Stimulated activated CD4-positive, alpha-beta T cell treated with anti-CD3 and anti-CD28 coated beads, Interleukin-1b, Interleukin-23, amount 100 ng/mL, for 48 hours (primary cell): Measurements from ENCODE around the gene INAFM1.
A peak's percentile ranks its signal among the peaks of the same experiment; 100 is the strongest.

Source experiments
- DNase-seq: peaks from one replicate; pipeline ENCODE4 v3.0.0-alpha.2; 2020

INAFM1 gene

DNA sequence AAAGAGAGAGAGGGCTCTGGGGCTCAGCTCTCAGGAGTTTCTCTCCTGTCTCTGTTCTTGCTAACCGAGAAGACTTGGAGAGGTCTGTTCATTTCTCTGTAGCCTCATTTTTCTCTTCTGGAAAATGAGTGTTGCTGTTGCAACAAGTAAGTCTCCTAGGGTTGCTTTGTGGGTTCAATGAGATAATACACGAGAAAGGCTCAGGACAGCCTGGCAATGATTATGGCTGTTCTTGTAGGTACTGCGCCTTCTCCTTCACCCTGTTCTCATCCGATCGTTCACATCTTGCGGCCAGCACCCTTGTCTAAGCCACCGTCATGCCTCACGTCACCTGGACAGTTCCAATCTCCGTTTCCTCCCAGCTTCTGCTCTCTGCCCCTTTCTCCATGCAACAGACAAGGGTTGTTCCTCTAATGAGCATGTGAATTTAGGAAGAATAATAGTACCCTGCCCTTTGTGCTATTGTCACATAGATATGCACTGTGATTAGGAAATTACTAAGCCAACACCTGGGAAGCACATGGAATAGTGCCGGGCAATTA lies 39.1 kb downstream of the INAFM1 start:
- DNase-seq: no peak

- peak; percentile 61 for DNase-seq
Measured at GRCh38 chr19:47315125-47315821, 40.6 kb downstream of the INAFM1 start.

DNA sequence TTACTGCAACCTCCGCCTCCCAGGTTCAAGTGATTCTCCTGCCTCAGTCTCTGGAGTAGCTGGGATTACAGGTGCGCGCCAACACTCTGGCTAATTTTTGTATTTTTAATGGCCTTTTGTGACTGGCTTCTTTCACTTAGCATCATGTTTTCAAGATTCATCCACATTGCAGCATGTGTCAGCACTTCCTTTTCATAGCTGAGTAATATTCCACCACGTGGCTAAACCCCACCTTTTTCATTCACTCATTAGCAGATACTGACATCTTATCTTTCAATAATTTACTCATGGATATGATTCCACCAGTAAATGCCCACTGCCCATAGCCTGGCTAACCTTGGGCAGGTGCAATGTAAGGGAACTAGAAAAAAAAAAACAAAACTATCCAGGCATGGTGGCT lies 41.8 kb downstream of the INAFM1 start:
- no peak for DNase-seq

DNA sequence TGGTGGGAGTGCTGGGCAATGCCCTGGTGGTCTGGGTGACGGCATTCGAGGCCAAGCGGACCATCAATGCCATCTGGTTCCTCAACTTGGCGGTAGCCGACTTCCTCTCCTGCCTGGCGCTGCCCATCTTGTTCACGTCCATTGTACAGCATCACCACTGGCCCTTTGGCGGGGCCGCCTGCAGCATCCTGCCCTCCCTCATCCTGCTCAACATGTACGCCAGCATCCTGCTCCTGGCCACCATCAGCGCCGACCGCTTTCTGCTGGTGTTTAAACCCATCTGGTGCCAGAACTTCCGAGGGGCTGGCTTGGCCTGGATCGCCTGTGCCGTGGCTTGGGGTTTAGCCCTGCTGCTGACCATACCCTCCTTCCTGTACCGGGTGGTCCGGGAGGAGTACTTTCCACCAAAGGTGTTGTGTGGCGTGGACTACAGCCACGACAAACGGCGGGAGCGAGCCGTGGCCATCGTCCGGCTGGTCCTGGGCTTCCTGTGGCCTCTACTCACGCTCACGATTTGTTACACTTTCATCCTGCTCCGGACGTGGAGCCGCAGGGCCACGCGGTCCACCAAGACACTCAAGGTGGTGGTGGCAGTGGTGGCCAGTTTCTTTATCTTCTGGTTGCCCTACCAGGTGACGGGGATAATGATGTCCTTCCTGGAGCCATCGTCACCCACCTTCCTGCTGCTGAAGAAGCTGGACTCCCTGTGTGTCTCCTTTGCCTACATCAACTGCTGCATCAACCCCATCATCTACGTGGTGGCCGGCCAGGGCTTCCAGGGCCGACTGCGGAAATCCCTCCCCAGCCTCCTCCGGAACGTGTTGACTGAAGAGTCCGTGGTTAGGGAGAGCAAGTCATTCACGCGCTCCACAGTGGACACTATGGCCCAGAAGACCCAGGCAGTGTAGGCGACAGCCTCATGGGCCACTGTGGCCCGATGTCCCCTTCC lies 45.5 kb downstream of the INAFM1 start:
- DNase-seq: no peak

GRCh38 chr19:47321630-47322029 lies 46.9 kb downstream of the INAFM1 start:
- no peak for DNase-seq

- no peak for DNase-seq
Measured at GRCh38 chr19:47322058-47322457, 47.4 kb downstream of the INAFM1 start.

- DNase-seq: no peak
Measured at GRCh38 chr19:47323409-47323808, 48.7 kb downstream of the INAFM1 start.

GRCh38 chr19:47323872-47324271 lies 49.2 kb downstream of the INAFM1 start:
- DNase-seq: no peak

- no peak for DNase-seq
Measured at GRCh38 chr19:47324502-47324901, 49.8 kb downstream of the INAFM1 start.
